Left hindlimb (tissue), 1 donor: ENCODE data around the gene TNS1.
A peak's percentile ranks its signal among the peaks of the same experiment; 100 is the strongest.

ENCODE experiments used
- DNase-seq: peaks from one replicate; pipeline ENCODE4 v3.0.0-alpha.2; 2018

The TNS1 gene

GRCh38 chr2:217909156-217909820, 93.5 kb downstream of the TNS1 start:
- no peak for DNase-seq

GRCh38 chr2:217908544-217908943, 94.3 kb downstream of the TNS1 start:
- no peak for DNase-seq

GRCh38 chr2:217907266-217907665, 95.5 kb downstream of the TNS1 start:
- DNase-seq: no peak

GRCh38 chr2:217906798-217907197, 96.0 kb downstream of the TNS1 start:
- DNase-seq: no peak

GRCh38 chr2:217905896-217906295, 96.9 kb downstream of the TNS1 start:
- no peak for DNase-seq

GRCh38 chr2:217905395-217905794, 97.4 kb downstream of the TNS1 start:
- DNase-seq: peak; percentile 69

GRCh38 chr2:217904614-217904965, 98.2 kb downstream of the TNS1 start:
- no peak for DNase-seq

- DNase-seq: peak; percentile 81
Measured at GRCh38 chr2:217903859-217904613, 98.8 kb downstream of the TNS1 start.

GRCh38 chr2:217903142-217903858, 99.5 kb downstream of the TNS1 start:
- DNase-seq: no peak

GRCh38 chr2:217902379-217903141, 100.2 kb downstream of the TNS1 start:
- peak; percentile 66 for DNase-seq

- no peak for DNase-seq
Measured at GRCh38 chr2:217901835-217902378, 100.9 kb downstream of the TNS1 start.

GRCh38 chr2:217901400-217901799, 101.4 kb downstream of the TNS1 start:
- no peak for DNase-seq

GRCh38 chr2:217900780-217901360, 101.9 kb downstream of the TNS1 start:
- no peak for DNase-seq

- no peak for DNase-seq
Measured at GRCh38 chr2:217900010-217900779, 102.6 kb downstream of the TNS1 start.

- DNase-seq: no peak
Measured at GRCh38 chr2:217899231-217900009, 103.4 kb downstream of the TNS1 start.

- no peak for DNase-seq
Measured at GRCh38 chr2:217897816-217898806, 104.7 kb downstream of the TNS1 start.

- DNase-seq: no peak
Measured at GRCh38 chr2:217897091-217897715, 105.6 kb downstream of the TNS1 start.

- no peak for DNase-seq
Measured at GRCh38 chr2:217895070-217895635, 107.6 kb downstream of the TNS1 start.

GRCh38 chr2:217893440-217893839, 109.4 kb downstream of the TNS1 start:
- no peak for DNase-seq
